Measurements from ENCODE around the gene C1QTNF9B.

The C1QTNF9B gene

DNA sequence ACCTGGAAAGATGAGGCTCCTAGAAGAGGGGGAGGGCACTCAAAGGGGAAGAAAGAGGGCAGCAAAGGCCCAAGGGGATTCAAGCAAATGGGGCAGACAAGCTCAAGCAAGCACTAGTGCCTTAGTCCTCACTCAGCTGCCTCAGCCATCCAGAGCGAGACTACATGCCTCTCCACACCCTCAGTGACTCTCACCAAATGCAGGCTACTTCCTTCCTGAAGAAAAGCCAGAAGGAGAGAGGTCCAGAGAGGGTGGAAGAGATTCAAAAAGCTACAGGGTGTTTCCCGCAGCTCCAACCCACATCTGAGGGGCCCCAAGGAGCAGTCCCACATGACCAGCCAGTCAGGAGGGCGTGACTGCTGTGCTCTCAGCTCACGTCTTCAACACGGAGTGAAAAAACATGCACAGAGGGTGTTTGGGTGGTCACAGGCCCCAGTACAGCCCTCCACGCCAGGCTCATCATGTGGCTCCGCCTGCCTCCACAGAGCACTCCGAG lies 48.6 kb downstream of the C1QTNF9B start:
- TF ChIP-seq CTCF (IDR thresholded peaks at IDR 0.05; ENCODE audit: low read depth, low read length), result no peak
- DNase-seq (ENCODE audit: low read depth in 2 of 2), result no peak
- no peak overlapping the region for H3K4me3 ChIP-seq (replicated peaks in 1 of 2; ENCODE audit: low read depth in 2 of 2, low read length in 2 of 2)

DNA sequence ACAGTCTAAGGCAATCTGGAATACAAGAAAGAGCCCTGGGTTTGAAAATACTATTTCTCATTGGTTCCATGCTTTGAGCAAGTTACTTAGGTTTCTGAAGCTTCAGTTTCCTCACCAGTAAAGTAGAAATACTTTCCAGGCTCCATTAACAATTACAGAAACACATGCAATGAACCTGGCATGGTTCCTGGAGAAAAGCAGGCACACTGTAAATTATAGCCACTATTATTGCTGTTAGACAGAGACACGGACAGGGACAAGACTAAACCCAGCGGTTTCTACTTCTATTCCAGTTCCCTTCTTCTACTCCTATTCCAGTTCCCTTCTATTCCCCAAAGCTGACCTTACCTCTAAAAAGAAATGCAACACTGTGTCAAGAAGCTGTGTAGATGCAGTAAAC lies 49.3 kb downstream of the C1QTNF9B start:
- no peak for DNase-seq (ENCODE audit: low read depth in 2 of 2)
- H3K4me3 ChIP-seq (replicated peaks in 1 of 2; ENCODE audit: low read depth in 2 of 2, low read length in 2 of 2), result no peak overlapping the region

GRCh38 chr13:23847497-23847896 lies 49.8 kb downstream of the C1QTNF9B start:
- H3K4me3 ChIP-seq (replicated peaks in 1 of 2; ENCODE audit: low read depth in 2 of 2, low read length in 2 of 2), result no peak overlapping the region
- TF ChIP-seq CTCF (IDR thresholded peaks at IDR 0.05; ENCODE audit: low read depth, low read length), result no peak
- no peak for DNase-seq (ENCODE audit: low read depth in 2 of 2)

More for the DNA sequence above, 49.3 kb downstream of the C1QTNF9B start:
- no peak for TF ChIP-seq CTCF (IDR thresholded peaks at IDR 0.05; ENCODE audit: low read depth, low read length)

GRCh38 chr13:23845105-23845725 lies 52.1 kb downstream of the C1QTNF9B start:
- H3K4me3 ChIP-seq (replicated peaks in 1 of 2; ENCODE audit: low read depth in 2 of 2, low read length in 2 of 2), result no peak overlapping the region
- no peak for TF ChIP-seq CTCF (IDR thresholded peaks at IDR 0.05; ENCODE audit: low read depth, low read length)
- DNase-seq (ENCODE audit: low read depth in 2 of 2), result no peak

GRCh38 chr13:23844132-23844531 lies 53.2 kb downstream of the C1QTNF9B start:
- no peak overlapping the region for H3K4me3 ChIP-seq (replicated peaks in 1 of 2; ENCODE audit: low read depth in 2 of 2, low read length in 2 of 2)
- TF ChIP-seq CTCF (IDR thresholded peaks at IDR 0.05; ENCODE audit: low read depth, low read length), result no peak
- no peak for DNase-seq (ENCODE audit: low read depth in 2 of 2)

DNA sequence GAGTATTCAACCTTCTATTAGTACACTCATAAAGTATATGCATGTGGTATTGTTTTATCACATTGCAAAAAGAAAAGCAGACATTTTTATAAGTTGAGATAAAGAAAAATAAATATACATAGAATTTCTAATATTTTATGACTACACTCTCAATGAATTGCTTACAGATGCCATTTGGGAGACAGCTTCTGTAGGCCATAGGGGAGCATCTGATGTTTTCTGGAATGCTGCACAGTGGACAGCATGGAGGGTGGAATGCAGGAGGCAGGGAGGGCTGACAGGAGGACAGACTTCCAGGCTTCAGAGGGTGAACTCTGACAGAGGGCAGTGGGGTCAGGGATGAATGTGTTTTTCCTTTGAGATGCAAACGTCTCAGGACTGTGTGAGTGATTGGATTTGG lies 53.9 kb downstream of the C1QTNF9B start:
- H3K4me3 ChIP-seq (replicated peaks in 1 of 2; ENCODE audit: low read depth in 2 of 2, low read length in 2 of 2), result no peak overlapping the region
- no peak for DNase-seq (ENCODE audit: low read depth in 2 of 2)
- no peak for TF ChIP-seq CTCF (IDR thresholded peaks at IDR 0.05; ENCODE audit: low read depth, low read length)

DNA sequence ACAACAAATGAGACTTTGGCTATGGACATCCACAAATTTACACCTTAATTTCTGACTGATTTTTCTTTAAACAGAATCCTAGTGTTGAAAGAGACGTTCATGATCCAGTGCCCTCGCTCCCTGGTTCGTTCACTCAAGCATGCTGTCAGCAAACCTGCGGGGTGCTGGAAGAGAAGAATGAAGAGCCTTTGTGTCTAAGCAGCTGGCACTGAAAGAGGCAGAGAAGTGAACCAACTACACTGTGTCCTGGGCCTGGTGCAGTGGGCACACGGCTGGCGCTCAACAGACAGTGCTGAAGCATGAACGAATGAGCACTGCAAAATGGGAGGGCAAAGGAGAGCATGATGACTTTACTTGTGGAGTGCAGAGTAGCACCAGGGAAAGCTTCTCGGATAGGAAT lies 54.9 kb downstream of the C1QTNF9B start:
- H3K4me3 ChIP-seq (replicated peaks in 1 of 2; ENCODE audit: low read depth in 2 of 2, low read length in 2 of 2), result no peak overlapping the region
- no peak for DNase-seq (ENCODE audit: low read depth in 2 of 2)
- no peak for TF ChIP-seq CTCF (IDR thresholded peaks at IDR 0.05; ENCODE audit: low read depth, low read length)
